Astrocyte of the spinal cord (primary cell): ENCODE data around the gene AMH.
A peak's percentile ranks its signal among the peaks of the same experiment; 100 is the strongest.

Experiments used
- DNase-seq: peaks from one replicate; pipeline ENCODE4 v3.0.0; 2011; ENCODE audit warnings: low read depth, low spot score
- H3K4me3 ChIP-seq: 2 replicates; pipeline ENCODE4 v1.5.1; 2011; ENCODE audit warnings: low read depth, mild to moderate bottlenecking, low read length, moderate library complexity
- CTCF ChIP-seq: IDR thresholded peaks from 2 replicates; pipeline ENCODE4 v1.5.1; 2012; ENCODE audit warnings: low read depth, mild to moderate bottlenecking, low read length, inconsistent platforms
- in situ Hi-C: cut with HindIII; loops from 2 replicates; pipeline ENCODE4 v1.10.0; 2017; ENCODE audit warnings: low sequenced_read_pairs

AMH gene

GRCh38 chr19:2207991-2208860, 40.9 kb upstream of the AMH start:
- peak; percentile 50 for DNase-seq
- TF ChIP-seq CTCF = peak; percentile 17
- H3K4me3 ChIP-seq = no peak overlapping the region
- in situ Hi-C loops = no loop called here

GRCh38 chr19:2208975-2209374, 40.1 kb upstream of the AMH start:
- no peak overlapping the region for H3K4me3 ChIP-seq
- in situ Hi-C loops = no loop called here
- no peak for TF ChIP-seq CTCF
- no peak for DNase-seq

GRCh38 chr19:2209408-2209807, 39.7 kb upstream of the AMH start:
- H3K4me3 ChIP-seq = no peak overlapping the region
- DNase-seq = no peak
- in situ Hi-C loops = no loop called here
- no peak for TF ChIP-seq CTCF

DNA sequence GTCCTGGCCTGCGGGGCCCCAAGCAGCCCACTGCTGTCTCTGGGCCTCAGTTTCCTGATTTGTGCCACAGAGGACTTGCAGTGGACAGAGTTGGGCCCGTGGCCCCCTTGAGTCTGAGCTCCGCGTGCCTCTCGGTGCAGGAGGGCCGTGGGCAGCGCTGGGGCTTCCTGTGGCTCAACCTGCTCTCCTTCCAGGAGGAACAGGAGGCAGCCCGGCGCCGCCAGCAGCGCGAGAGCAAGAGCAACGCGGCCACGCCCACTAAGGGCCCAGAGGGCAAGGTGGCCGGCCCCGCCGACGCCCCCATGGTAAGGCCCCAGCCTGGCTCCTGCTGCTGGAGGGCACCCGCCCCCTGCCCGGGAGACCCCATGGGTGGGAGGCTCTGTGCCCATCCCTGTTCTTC, 38.9 kb upstream of the AMH start:
- in situ Hi-C loops = no loop called here
- H3K4me3 ChIP-seq = no peak overlapping the region
- DNase-seq = no peak
- no peak for TF ChIP-seq CTCF

- in situ Hi-C loops = no loop called here
- DNase-seq = no peak
- no peak for TF ChIP-seq CTCF
- no peak overlapping the region for H3K4me3 ChIP-seq
Observed at GRCh38 chr19:2210987-2211740, 38.0 kb upstream of the AMH start.

GRCh38 chr19:2212861-2213711, 36.0 kb upstream of the AMH start:
- DNase-seq = no peak
- in situ Hi-C loops = no loop called here
- H3K4me3 ChIP-seq = no peak overlapping the region
- TF ChIP-seq CTCF = no peak
